NB4 (cell line): Measurements from ENCODE around the gene EPB41L1.

Experiments used
- DNase-seq: peaks from one replicate; pipeline ENCODE4 v3.0.0; 2010; ENCODE audit warnings: low read depth
- H3K4me3 ChIP-seq: one replicate; pipeline ENCODE4 v1.5.1; 2011; ENCODE audit warnings: mild to moderate bottlenecking, low read depth, low read length, moderate library complexity
- CTCF ChIP-seq: IDR thresholded peaks from one replicate; pipeline ENCODE4 v1.5.1; 2012; ENCODE audit warnings: low read depth, low read length
- MYC ChIP-seq: IDR thresholded peaks from 2 replicates; pipeline ENCODE4 v1.6.1; 2011; ENCODE audit warnings: low read depth, low read length
- POLR2A ChIP-seq: IDR thresholded peaks from 2 replicates; pipeline ENCODE4 v1.6.1; 2011; ENCODE audit warnings: mild to moderate bottlenecking; ENCODE audit not compliant: insufficient read length; ENCODE audit errors: extremely low read depth
- TF ChIP-seq, protein P1 (sequence below): IDR thresholded peaks from 2 replicates; pipeline ENCODE4 v1.6.1; 2011; ENCODE audit warnings: low read depth, low read length

The EPB41L1 gene

GRCh38 chr20:36230019-36230418, 75.5 kb downstream of the EPB41L1 start:
- TF ChIP-seq, protein P1, sequence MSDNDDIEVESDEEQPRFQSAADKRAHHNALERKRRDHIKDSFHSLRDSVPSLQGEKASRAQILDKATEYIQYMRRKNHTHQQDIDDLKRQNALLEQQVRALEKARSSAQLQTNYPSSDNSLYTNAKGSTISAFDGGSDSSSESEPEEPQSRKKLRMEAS: no peak
- TF ChIP-seq CTCF: no peak
- no peak for TF ChIP-seq MYC
- TF ChIP-seq POLR2A: no peak
- no peak for DNase-seq
- no peak overlapping the region for H3K4me3 ChIP-seq

DNA sequence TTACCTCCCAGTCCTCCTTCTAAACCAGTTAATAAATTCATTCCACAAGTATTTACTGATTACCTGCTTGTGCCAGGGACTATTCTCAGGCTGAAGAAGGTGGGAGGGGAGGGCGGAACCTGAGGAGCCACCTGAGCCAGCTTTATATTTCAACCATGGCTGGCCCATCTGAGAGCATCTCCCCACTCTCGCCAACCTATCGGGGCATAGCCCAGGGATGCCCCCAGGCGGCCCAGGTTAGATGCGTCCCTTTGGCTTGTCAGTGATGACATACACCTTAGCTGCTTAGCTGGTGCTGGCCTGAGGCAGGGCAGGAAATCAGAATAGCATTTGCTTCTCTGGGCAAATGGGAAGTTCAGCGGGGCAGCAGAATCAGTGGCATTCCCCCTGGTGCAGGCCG, 76.8 kb downstream of the EPB41L1 start:
- H3K4me3 ChIP-seq: no peak overlapping the region
- DNase-seq: no peak
- TF ChIP-seq, protein P1: no peak
- TF ChIP-seq MYC (no peak), CTCF (no peak), POLR2A (no peak)

GRCh38 chr20:36234771-36235320, 80.3 kb downstream of the EPB41L1 start:
- TF ChIP-seq, protein P1: no peak
- TF ChIP-seq MYC (no peak), POLR2A (no peak), CTCF (no peak)
- no peak overlapping the region for H3K4me3 ChIP-seq
- DNase-seq: no peak

DNA sequence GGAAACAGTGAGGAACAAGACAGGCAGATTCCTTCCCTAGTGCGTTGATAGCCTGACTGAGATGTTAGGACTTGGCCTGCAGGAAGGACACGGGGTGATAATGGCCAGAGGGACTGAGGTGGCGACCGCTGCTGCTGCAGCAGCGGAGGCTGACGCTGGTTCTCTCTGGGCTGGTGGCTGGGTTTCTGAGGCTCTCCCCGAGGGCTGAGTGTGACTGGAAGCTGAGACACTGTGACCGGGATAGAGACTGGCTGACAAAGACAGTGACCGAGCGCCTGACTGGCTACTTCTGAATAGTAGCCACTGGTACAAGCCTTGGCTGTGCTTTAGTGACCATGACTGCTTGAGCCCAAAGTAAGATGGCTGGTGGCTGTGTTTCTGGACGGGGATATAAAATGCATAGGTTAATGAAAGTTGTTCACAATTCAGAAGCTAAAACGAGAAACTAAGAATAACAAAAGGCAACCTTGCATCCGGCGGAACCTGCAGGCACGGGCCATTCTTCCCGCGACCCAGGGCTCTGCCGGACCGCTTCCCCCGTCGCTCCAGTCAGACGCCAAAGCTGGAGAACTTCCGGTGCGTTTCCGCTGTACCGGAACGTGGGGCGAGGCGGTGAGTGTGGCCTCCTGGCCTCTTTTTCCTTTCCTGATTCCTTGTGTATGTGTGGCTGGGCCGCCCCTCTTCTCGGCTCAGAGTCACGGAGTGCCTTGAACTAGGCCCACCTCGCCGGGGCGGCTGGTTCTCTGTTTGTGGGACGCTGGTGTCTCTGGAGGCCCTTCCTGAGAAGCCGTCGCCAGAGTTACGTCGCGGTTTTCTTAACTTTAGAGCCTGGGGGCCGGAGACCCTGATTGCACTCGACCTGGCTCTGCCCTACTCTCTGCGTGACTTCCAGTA, 81.6 kb downstream of the EPB41L1 start, which contains the start of gene AAR2:
Gene AAR2, plus strand, starts transcription at position 587 of the 894 bp plus-strand sequence. CDS start 3,391 bp downstream, outside the sequence.
- peak; percentile 88 for DNase-seq
- H3K4me3 ChIP-seq: peak within 1 kb of the TSS; percentile 97
- TF ChIP-seq, protein P1: peak; percentile 83
- peak; percentile 80 for TF ChIP-seq POLR2A
- TF ChIP-seq CTCF: no peak
- peak; percentile 89 for TF ChIP-seq MYC

- TF ChIP-seq CTCF (no peak), POLR2A (no peak), MYC (no peak)
- TF ChIP-seq, protein P1: no peak
- DNase-seq: no peak
- peak overlapping the region; percentile 97 for H3K4me3 ChIP-seq
Measured at GRCh38 chr20:36236786-36237121, 82.2 kb downstream of the EPB41L1 start.
